HG03378 (cell line): Measurements from ENCODE around the gene LRFN4.
A peak's percentile ranks its signal among the peaks of the same experiment; 100 is the strongest.
"Not testable (repeated sequence)": the region's sequence is repeated elsewhere in the genome, so short reads cannot be mapped to it uniquely, and the experiment has no call there.

Source experiments
- ATAC-seq: cut with Tn5 transposase; IDR thresholded peaks from one replicate; pipeline ENCODE4 v1.9.1; 2021; ENCODE audit warnings: mild to moderate bottlenecking, moderate library complexity; ENCODE audit not compliant: unreplicated experiment

LRFN4 gene

DNA sequence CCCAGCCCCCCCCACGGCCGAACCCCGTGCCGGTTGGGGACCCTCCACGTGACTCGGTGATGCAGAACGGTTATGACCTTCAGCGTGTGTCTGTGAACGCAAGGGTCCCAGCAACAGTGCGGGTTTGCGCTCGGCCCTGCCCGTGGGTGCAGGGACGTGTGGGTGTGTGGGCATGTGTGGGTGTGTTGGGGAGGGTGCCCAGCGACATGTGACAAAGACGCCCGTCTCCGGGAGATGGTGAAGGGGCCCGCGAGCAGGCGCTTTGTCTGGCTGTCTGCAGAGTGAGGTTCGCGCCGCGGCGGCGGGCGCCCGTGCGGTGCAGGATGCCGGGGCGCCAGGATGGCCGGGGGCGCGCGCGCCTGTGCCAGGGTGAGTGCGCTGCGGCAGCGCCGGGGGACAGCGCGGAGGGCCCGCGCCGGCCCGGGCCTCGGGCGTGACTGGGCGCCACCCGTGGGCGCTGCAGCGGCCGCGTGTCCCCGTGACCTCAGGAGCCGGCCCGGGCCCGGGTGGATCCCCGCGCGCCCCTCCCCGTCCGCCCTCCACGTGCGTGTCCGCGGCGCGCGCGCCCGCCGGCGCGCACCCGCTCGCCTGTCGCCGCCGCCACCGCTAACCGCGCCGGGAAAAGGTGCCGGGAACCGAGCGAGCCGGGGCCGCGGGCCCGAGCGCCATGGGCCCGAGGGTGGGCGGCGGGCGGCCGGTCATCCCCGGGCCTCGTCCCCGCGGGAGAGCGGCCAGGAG lies at the start of gene LRFN4:
Gene LRFN4 (plus strand): TSS at position 569 of the 738 bp plus-strand sequence. CDS start 681 bp downstream, outside the sequence.
- no peak for ATAC-seq

- ATAC-seq = no peak
Observed at GRCh38 chr11:66809592-66809991, 47.3 kb upstream of the LRFN4 start.

- ATAC-seq = no peak
Observed at GRCh38 chr11:66810576-66811185, 46.2 kb upstream of the LRFN4 start.

DNA sequence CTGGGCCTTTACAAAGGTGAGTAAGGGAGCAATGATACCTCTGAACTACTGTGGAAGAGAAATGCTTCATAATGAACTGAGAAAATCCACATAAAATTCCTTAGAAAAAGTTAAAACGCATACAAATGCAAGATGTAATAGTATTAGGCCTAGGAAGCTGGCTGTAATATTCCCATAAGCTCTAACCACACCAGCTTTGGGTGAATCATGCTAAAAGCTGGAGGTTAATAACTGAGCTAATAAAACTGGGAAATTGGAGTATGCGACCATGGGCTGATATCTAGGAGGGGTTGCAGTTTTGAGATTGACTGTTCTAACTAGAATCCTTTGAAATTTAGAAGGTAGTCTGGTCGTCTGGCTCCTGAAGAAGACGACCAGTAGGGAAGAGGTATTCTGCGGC lies 42.2 kb upstream of the LRFN4 start:
- no peak for ATAC-seq

- ATAC-seq = no peak
Observed at GRCh38 chr11:66815646-66816045, 41.2 kb upstream of the LRFN4 start.

GRCh38 chr11:66818231-66818955 lies 38.5 kb upstream of the LRFN4 start:
- ATAC-seq = no peak

GRCh38 chr11:66820381-66820780 lies 36.5 kb upstream of the LRFN4 start:
- no peak for ATAC-seq

DNA sequence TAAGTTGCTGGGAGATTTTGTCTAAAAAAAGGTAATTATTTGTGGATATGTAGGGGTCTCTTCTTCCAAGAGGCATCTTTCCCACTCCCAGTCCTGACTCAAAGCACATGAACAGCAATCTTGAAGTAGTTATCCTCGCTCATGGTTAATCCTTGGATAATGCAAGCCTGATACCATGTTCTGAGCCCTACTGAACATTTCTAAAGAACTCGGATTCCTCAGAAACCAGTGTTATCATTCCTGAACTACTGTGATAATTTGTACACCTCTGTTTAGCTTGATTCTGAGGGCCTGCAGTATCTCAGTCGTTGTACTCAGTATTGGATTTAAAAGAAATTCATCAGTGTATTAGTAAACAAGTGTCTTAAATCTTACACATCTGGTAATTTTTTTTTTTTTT lies 36.0 kb upstream of the LRFN4 start:
- ATAC-seq = no peak

GRCh38 chr11:66823700-66824099 lies 33.2 kb upstream of the LRFN4 start:
- no peak for ATAC-seq

- ATAC-seq = not testable (repeated sequence)
Observed at GRCh38 chr11:66824573-66824972, 32.3 kb upstream of the LRFN4 start.

- ATAC-seq = no peak
Observed at GRCh38 chr11:66834539-66834845, 22.4 kb upstream of the LRFN4 start.

- ATAC-seq = no peak
Observed at GRCh38 chr11:66834943-66835342, 21.9 kb upstream of the LRFN4 start.

GRCh38 chr11:66835768-66836405 lies 21.0 kb upstream of the LRFN4 start:
- ATAC-seq = no peak

- ATAC-seq = no peak
Observed at GRCh38 chr11:66840317-66841091, 16.4 kb upstream of the LRFN4 start.

DNA sequence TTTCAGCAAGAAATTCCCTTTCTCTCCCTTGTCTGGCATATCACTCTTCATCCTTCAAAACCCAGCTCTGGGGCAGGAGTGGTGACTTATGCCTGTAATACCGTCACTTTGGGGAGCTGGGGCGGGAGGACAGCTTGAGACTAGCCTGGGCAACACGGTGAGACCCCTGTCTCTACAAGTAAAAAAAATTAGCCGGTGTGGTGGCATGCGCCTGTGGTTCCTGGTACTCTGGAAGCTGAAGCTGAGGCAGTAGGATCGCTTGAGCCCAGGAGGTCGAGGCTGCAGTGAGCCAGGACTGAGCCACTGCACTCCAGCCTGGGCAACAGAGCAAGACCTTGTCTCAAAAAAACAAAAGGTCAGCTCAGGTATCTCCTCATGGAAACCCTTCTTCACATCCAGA lies 15.0 kb upstream of the LRFN4 start:
- ATAC-seq = no peak

GRCh38 chr11:66842501-66842895 lies 14.4 kb upstream of the LRFN4 start:
- peak; percentile 5 for ATAC-seq

- ATAC-seq = peak; percentile 52
Observed at GRCh38 chr11:66842896-66843775, 13.7 kb upstream of the LRFN4 start, which contains the start of gene RCE1. Gene RCE1, plus strand, starts transcription at chr11:66843441. Its CDS starts 15 bp downstream, at chr11:66843456.

GRCh38 chr11:66843776-66844495 lies 12.9 kb upstream of the LRFN4 start:
- no peak for ATAC-seq

GRCh38 chr11:66844496-66845142 lies 12.2 kb upstream of the LRFN4 start:
- no peak for ATAC-seq
